ENCODE results near the gene CENPP.
"Not testable (repeated sequence)": the region's sequence is repeated elsewhere in the genome, so short reads cannot be mapped to it uniquely, and the experiment has no call there.

CENPP gene

GRCh38 chr9:92576175-92576574 lies 250.4 kb downstream of the CENPP start:
- ChIA-PET POLR2A (no interaction called here), CTCF (interaction anchor here (1.2 kb wide), 1 partner anchor 363 kb away, joined by 3 read pairs; no protein-coding TSS in a partner anchor)
- no peak for DNase-seq (ENCODE audit: extremely low spot score)
- no peak for TF ChIP-seq CTCF (IDR thresholded peaks at IDR 0.05; ENCODE audit: control extremely low read depth, extremely low read depth, low read depth, missing control alignments)

GRCh38 chr9:92589923-92590322 lies 264.2 kb downstream of the CENPP start:
- TF ChIP-seq CTCF (IDR thresholded peaks at IDR 0.05; ENCODE audit: control extremely low read depth, extremely low read depth, low read depth, missing control alignments): no peak
- POLR2A ChIA-PET: no interaction called here
- CTCF ChIA-PET: interaction anchor here (1.3 to 1.5 kb wide), 2 partner anchors 88 to 230 kb away, joined by 3 read pairs; no protein-coding TSS in a partner anchor
- no peak for DNase-seq (ENCODE audit: extremely low spot score)

- CTCF ChIA-PET: interaction anchor here (1.2 to 1.3 kb wide), 2 partner anchors 10 to 88 kb away, joined by 3 read pairs; no protein-coding TSS in a partner anchor
- POLR2A ChIA-PET: no interaction called here
- DNase-seq (ENCODE audit: extremely low spot score): no peak
- no peak for TF ChIP-seq CTCF (IDR thresholded peaks at IDR 0.05; ENCODE audit: control extremely low read depth, extremely low read depth, low read depth, missing control alignments)
These were observed 264.6 kb downstream of the CENPP start for GRCh38 chr9:92590377-92590776.

GRCh38 chr9:92592537-92592936 lies 266.8 kb downstream of the CENPP start:
- POLR2A ChIA-PET: no interaction called here

GRCh38 chr9:92592946-92593861 lies 267.5 kb downstream of the CENPP start:
- POLR2A ChIA-PET: no interaction called here
- CTCF ChIA-PET: interaction anchor here (1.3 to 1.9 kb wide), 2 partner anchors 11 to 13 kb away, joined by 5 to 6 read pairs; no protein-coding TSS in a partner anchor
- no peak for DNase-seq (ENCODE audit: extremely low spot score)
- TF ChIP-seq CTCF (IDR thresholded peaks at IDR 0.05; ENCODE audit: control extremely low read depth, extremely low read depth, low read depth, missing control alignments): no peak

More at GRCh38 chr9:92592537-92592936, 266.8 kb downstream of the CENPP start:
- no peak for DNase-seq (ENCODE audit: extremely low spot score)
- CTCF ChIA-PET: interaction anchor here (1.3 to 1.9 kb wide), 2 partner anchors 12 to 13 kb away, joined by 5 to 6 read pairs; no protein-coding TSS in a partner anchor
- no peak for TF ChIP-seq CTCF (IDR thresholded peaks at IDR 0.05; ENCODE audit: control extremely low read depth, extremely low read depth, low read depth, missing control alignments)

GRCh38 chr9:92595075-92595474 lies 269.3 kb downstream of the CENPP start:
- CTCF ChIA-PET; POLR2A ChIA-PET; DNase-seq (ENCODE audit: extremely low spot score): not testable (repeated sequence)

- no peak for TF ChIP-seq CTCF (IDR thresholded peaks at IDR 0.05; ENCODE audit: control extremely low read depth, extremely low read depth, low read depth, missing control alignments)
- ChIA-PET POLR2A (no interaction called here), CTCF (no interaction called here)
- DNase-seq (ENCODE audit: extremely low spot score): no peak
These were observed 270.2 kb downstream of the CENPP start for GRCh38 chr9:92595930-92596329.
